ENCODE results near the gene PRKCH. TPM values are rescaled to one million over a fixed set of nuclear protein-coding genes. Genes with fewer than 3 reads are reported as not detected.

PRKCH gene
- total and polyA plus RNA-seq, 9 of the 15 experiments (the other 6 are each of a cell fraction or from before 2014, with no cell fraction given): 0.61 to 4.4 (median 4.0) TPM

GRCh38 chr14:61391119-61391518, 69.7 kb downstream of the PRKCH start:
- H3K79me2 ChIP-seq (ENCODE audit: control insufficient read depth, insufficient read depth, low read length): no peaks in the 10 kb centered on the region
- H3K9me1 ChIP-seq (ENCODE audit: control insufficient read depth, insufficient read depth, low read length): no peaks in the 10 kb centered on the region
- H3K4me2 ChIP-seq (ENCODE audit: insufficient read depth, low read length): no peak overlapping the region
- BruUV-seq (replicated peaks): no TSS peak
- H3K36me3 ChIP-seq (ENCODE audit: control insufficient read depth, insufficient read depth, low read length): no peaks in the 10 kb centered on the region
- ATAC-seq: no peak
- intact Hi-C loops (cut with micrococcal nuclease): no loop called here
- WGBS (ENCODE audit: insufficient coverage, low coverage, missing lambda C conversion rate): 17% methylated on average over 3 of the region's 3 CpGs
- in situ Hi-C loops (cut with MboI): no loop called here
- H3K4me1 ChIP-seq (replicated peaks in 1 of 2; ENCODE audit: control insufficient read depth in 2 of 2, insufficient read depth in 2 of 2, low read length in 2 of 2): no peaks in the 10 kb centered on the region
- no peaks in the 10 kb centered on the region for H3K9me3 ChIP-seq (replicated peaks; ENCODE audit: control insufficient read depth, insufficient read depth, low read depth, low read length)
- TF ChIP-seq RFX5 (IDR thresholded peaks at IDR 0.05; ENCODE audit: low read depth, low read length) (no peak), FOSL1 (tag; conservative IDR thresholded peaks at IDR 0.05) (no peak), MAFK (IDR thresholded peaks at IDR 0.05; ENCODE audit: low read length) (no peak), SMAD2 (IDR thresholded peaks at IDR 0.05; ENCODE audit: low read depth, low read length) (no peak), ZNF644 (tag; IDR thresholded peaks at IDR 0.05; ENCODE audit: low read depth) (no peak), ZKSCAN3 (CRISPR knock-in tag; IDR thresholded peaks at IDR 0.05) (no peak), NONO (IDR thresholded peaks at IDR 0.05; ENCODE audit: low read depth in 2 of 2, low read length in 1 of 2) (no peak), TCF7 (IDR thresholded peaks at IDR 0.05; ENCODE audit: borderline replicate concordance) (no peak), SIN3A (IDR thresholded peaks at IDR 0.05; ENCODE audit: borderline replicate concordance in 2 of 2, control insufficient read depth in 1 of 2, low read depth in 2 of 2, low read length in 2 of 2) (no peak), GTF2B (IDR thresholded peaks at IDR 0.05; ENCODE audit: extremely low read depth, insufficient read length) (no peak), SPI1 (IDR thresholded peaks at IDR 0.05; ENCODE audit: borderline replicate concordance, low read depth, low read length) (no peak)
- H3K9ac ChIP-seq (ENCODE audit: insufficient read depth in 1 of 2, low read depth in 2 of 2, low read length in 2 of 2): no peak overlapping the region
- DNase-seq (ENCODE audit: extremely low read depth in 1 of 4, low spot score in 3 of 4): no peak
- ChIA-PET CTCF (ENCODE audit: low intra/inter-chr PET ratio) (no interaction called here), POLR2A (interaction anchor here (0.7 kb wide), 1 partner anchor 11 kb away, joined by 4 read pairs; no protein-coding TSS in a partner anchor)
- no peak for FAIRE-seq
- H3K4me3 ChIP-seq: no peak overlapping the region
- H2AFZ ChIP-seq (ENCODE audit: low read depth, low read length): no peak overlapping the region
- H3K27ac ChIP-seq (ENCODE audit: extremely low read depth, low read depth, low read length): no peak overlapping the region
- no peaks in the 10 kb centered on the region; a peak in 1 of 5 replicates for H3K27me3 ChIP-seq (ENCODE audit: control insufficient read depth in 2 of 2, insufficient read depth in 2 of 2, low read length in 2 of 2)
- H4K20me1 ChIP-seq (replicated peaks; ENCODE audit: control insufficient read depth, insufficient read depth, low read length): no peaks in the 10 kb centered on the region
